HG02884 (cell line): Measurements from ENCODE around the gene NIN.

Experiments used
- ATAC-seq: cut with Tn5 transposase; IDR thresholded peaks from one replicate; pipeline ENCODE4 v1.9.1; 2021; ENCODE audit warnings: mild to moderate bottlenecking, moderate library complexity; ENCODE audit not compliant: unreplicated experiment

NIN gene

GRCh38 chr14:50792051-50792477 is 38.9 kb downstream of the NIN start:
- no peak for ATAC-seq

GRCh38 chr14:50791201-50791600 is 39.8 kb downstream of the NIN start:
- peak; percentile 29 for ATAC-seq

GRCh38 chr14:50790589-50790988 is 40.4 kb downstream of the NIN start:
- ATAC-seq = no peak

GRCh38 chr14:50786751-50787464 is 44.1 kb downstream of the NIN start:
- ATAC-seq = no peak

- ATAC-seq = no peak
Observed at GRCh38 chr14:50785457-50786063, 45.4 kb downstream of the NIN start.

GRCh38 chr14:50784683-50785456 is 46.1 kb downstream of the NIN start:
- ATAC-seq = no peak

- no peak for ATAC-seq
Observed at GRCh38 chr14:50783563-50783962, 47.4 kb downstream of the NIN start.

- no peak for ATAC-seq
Observed at GRCh38 chr14:50780393-50780792, 50.6 kb downstream of the NIN start.

- ATAC-seq = no peak
Observed at GRCh38 chr14:50778721-50779483, 52.1 kb downstream of the NIN start.

GRCh38 chr14:50776522-50776921 is 54.4 kb downstream of the NIN start:
- ATAC-seq = no peak

- ATAC-seq = no peak
Observed at GRCh38 chr14:50775357-50775756, 55.6 kb downstream of the NIN start.

GRCh38 chr14:50774542-50775267 is 56.3 kb downstream of the NIN start:
- no peak for ATAC-seq

- ATAC-seq = no peak
Observed at GRCh38 chr14:50773632-50774541, 57.1 kb downstream of the NIN start.

- ATAC-seq = no peak
Observed at GRCh38 chr14:50772412-50772811, 58.5 kb downstream of the NIN start.

- ATAC-seq = no peak
Observed at GRCh38 chr14:50770586-50770985, 60.4 kb downstream of the NIN start.

GRCh38 chr14:50769863-50770500 is 61.0 kb downstream of the NIN start:
- ATAC-seq = no peak

- no peak for ATAC-seq
Observed at GRCh38 chr14:50768680-50769079, 62.3 kb downstream of the NIN start.

GRCh38 chr14:50766338-50766886 is 64.5 kb downstream of the NIN start:
- ATAC-seq = no peak
